AG09319 (cell line): ENCODE data around the gene LIMD2.

Source experiments
- DNase-seq: peaks from one replicate; pipeline ENCODE4 v3.0.0-alpha.2; 2010; ENCODE audit warnings: low read depth; ENCODE audit errors: extremely low read depth
- CTCF ChIP-seq: IDR thresholded peaks from 2 replicates; pipeline ENCODE4 v1.5.1; 2011; ENCODE audit warnings: low read depth, mild to moderate bottlenecking, inconsistent platforms, low read length, moderate library complexity

The LIMD2 gene

DNA sequence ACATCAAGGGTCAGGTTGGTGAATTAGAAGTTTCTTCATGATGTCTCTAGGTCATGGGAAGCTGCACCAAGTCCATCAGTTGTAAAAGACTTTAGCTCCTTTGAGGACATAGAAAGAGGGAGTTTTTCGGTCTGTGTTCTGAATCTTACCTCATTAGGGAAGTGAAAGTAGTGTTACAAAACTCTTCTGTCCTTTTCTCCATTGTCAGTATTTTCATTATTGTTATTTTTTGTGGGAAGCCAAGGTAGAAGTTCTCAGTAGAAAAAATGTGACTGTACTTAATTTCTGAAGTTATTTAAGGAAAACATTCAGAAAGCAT lies 53.5 kb downstream of the LIMD2 start:
- TF ChIP-seq CTCF, result no peak
- no peak for DNase-seq
